Spleen (tissue), 7 donors: Measurements from ENCODE around the gene RIOK3.

Source experiments
- CTCF ChIP-seq, 11 experiments: fragments of 200-600 bp in 7 of 11; fragments of 450-650 bp in 4 of 11; sonication (generic) in 4 of 11; IDR thresholded peaks in 8 of 11; conservative IDR thresholded peaks in 3 of 11; 1 replicate in 7 of 11; 2 replicates in 4 of 11; pipeline versions ENCODE4 v1.4.0 to v1.8.0; 2016 to 2021; ENCODE audit warnings: antibody characterized with exemption in 11 of 11, inconsistent platforms in 4 of 11, mild to moderate bottlenecking in 1 of 11
- POLR2A ChIP-seq, 3 donors: fragments of 450-650 bp; IDR thresholded peaks; one replicate each; pipeline ENCODE4 v1.5.1; 2017; ENCODE audit warnings: antibody characterized with exemption in 3 of 3, mild to moderate bottlenecking in 1 of 3
- POLR2AphosphoS5 ChIP-seq, 3 donors: sonication (generic); formaldehyde crosslinking; IDR thresholded peaks; one replicate each; pipeline ENCODE4 v1.5.1; 2017; ENCODE audit warnings: antibody characterized with exemption in 3 of 3
- donor health status: DM: no; HTN: no; CAD: no; lungs with moderate emphysema.
- donor health status: DM: no; HTN: no; CAD: no.
- donor health status: DM: no; HTN: no; CAD: no.

- TF ChIP-seq CTCF (IDR thresholded peaks at IDR 0.05 in 8 of 11, conservative IDR thresholded peaks at IDR 0.05 in 3 of 11): no peak
- TF ChIP-seq POLR2A (IDR thresholded peaks at IDR 0.05): no peak
- TF ChIP-seq POLR2AphosphoS5 (IDR thresholded peaks at IDR 0.05): no peak
Measured at GRCh38 chr18:23451011-23451410, 2.1 kb upstream of the RIOK3 start.
